PC-9 (cell line): ENCODE results near the gene SPTB.

Source experiments
- EZH2 ChIP-seq: fragments of 200-600 bp; sonication (generic); IDR thresholded peaks from 2 replicates; pipeline ENCODE4 v1.8.0; 2017; ENCODE audit warnings: antibody characterized with exemption, low read depth
- TF ChIP-seq, protein P1 (sequence below): fragments of 200-600 bp; sonication (generic); conservative IDR thresholded peaks from 2 replicates; pipeline ENCODE4 v1.6.1; 2017; ENCODE audit warnings: mixed run types, antibody characterized with exemption, mild to moderate bottlenecking, moderate library complexity

DNA sequence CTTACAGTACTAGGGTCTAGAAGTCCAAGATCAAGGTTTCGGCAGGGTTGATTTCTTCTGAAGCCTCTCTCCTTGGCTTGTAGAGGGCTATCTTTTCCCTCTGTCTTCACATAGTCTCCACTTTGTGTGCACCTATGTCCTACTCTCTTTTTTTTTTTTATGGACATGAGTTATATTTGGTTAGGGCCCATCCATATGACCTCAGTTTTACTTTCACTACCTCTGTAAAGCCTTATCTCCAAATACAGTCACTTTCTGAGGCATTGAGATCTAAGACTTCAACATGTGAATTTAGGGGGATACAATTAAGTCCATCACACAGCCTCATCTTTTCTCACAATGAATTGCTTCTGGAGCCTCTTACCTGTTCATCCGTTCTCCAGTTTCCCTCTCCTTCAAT, 5.9 kb upstream of the SPTB start:
- TF ChIP-seq, protein P1, sequence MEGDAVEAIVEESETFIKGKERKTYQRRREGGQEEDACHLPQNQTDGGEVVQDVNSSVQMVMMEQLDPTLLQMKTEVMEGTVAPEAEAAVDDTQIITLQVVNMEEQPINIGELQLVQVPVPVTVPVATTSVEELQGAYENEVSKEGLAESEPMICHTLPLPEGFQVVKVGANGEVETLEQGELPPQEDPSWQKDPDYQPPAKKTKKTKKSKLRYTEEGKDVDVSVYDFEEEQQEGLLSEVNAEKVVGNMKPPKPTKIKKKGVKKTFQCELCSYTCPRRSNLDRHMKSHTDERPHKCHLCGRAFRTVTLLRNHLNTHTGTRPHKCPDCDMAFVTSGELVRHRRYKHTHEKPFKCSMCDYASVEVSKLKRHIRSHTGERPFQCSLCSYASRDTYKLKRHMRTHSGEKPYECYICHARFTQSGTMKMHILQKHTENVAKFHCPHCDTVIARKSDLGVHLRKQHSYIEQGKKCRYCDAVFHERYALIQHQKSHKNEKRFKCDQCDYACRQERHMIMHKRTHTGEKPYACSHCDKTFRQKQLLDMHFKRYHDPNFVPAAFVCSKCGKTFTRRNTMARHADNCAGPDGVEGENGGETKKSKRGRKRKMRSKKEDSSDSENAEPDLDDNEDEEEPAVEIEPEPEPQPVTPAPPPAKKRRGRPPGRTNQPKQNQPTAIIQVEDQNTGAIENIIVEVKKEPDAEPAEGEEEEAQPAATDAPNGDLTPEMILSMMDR = no peak
- TF ChIP-seq EZH2 = no peak
